AG04449 (cell line): ENCODE results near the gene ARHGAP45.
A peak's percentile ranks its signal among the peaks of the same experiment; 100 is the strongest.

Experiments
- CTCF ChIA-PET: fragments of 350-600 bp; formaldehyde crosslinking; extraction: SDS; loops from one replicate; lab custom pipeline; 2021; ENCODE audit warnings: antibody characterized with exemption; lab: Yijun Ruan, JAX
- POLR2A ChIA-PET: fragments of 400-600, 350-600 bp; formaldehyde crosslinking; extraction: SDS; loops from one replicate; lab custom pipeline; 2020; ENCODE audit warnings: antibody characterized with exemption, inconsistent platforms; lab: Yijun Ruan, JAX
- DNase-seq: peaks from one replicate; pipeline ENCODE4 v3.0.0-alpha.2; 2010; ENCODE audit warnings: low read depth, low spot score
- H3K4me3 ChIP-seq: 2 replicates; pipeline ENCODE4 v1.5.1; 2011; ENCODE audit warnings: low read depth, mild to moderate bottlenecking, control low read depth, low read length
- CTCF ChIP-seq: IDR thresholded peaks from one replicate; pipeline ENCODE4 v1.5.1; 2011; ENCODE audit warnings: mild to moderate bottlenecking, moderate library complexity, low read length, control low read depth, inconsistent platforms; ENCODE audit not compliant: insufficient read depth; ENCODE audit errors: missing control alignments

Gene ARHGAP45

GRCh38 chr19:1098177-1099051 is 31.4 kb downstream of the ARHGAP45 start:
- POLR2A ChIA-PET = no interaction called here
- no peak for TF ChIP-seq CTCF
- H3K4me3 ChIP-seq = no peak overlapping the region
- CTCF ChIA-PET = interaction anchor here (1.5 to 1.7 kb wide), 3 partner anchors 15 to 145 kb away, joined by 5 to 6 read pairs (median 5); no protein-coding TSS in a partner anchor
- DNase-seq = no peak

GRCh38 chr19:1101337-1101698 is 34.4 kb downstream of the ARHGAP45 start:
- TF ChIP-seq CTCF = no peak
- H3K4me3 ChIP-seq = no peak overlapping the region
- CTCF ChIA-PET = interaction anchor here (1.0 to 4.4 kb wide), 6 partner anchors 12 to 143 kb away, joined by 3 to 30 read pairs (median 4); partner anchors contain the start of gene ATP5F1D
- POLR2A ChIA-PET = interaction anchor here (1.0 to 1.1 kb wide), 2 partner anchors 75 to 168 kb away, joined by 3 to 4 read pairs; partner anchors contain the start of genes CIRBP and CNN2
- DNase-seq = no peak

GRCh38 chr19:1102407-1103131 is 35.6 kb downstream of the ARHGAP45 start:
- DNase-seq = peak; percentile 98
- ChIA-PET POLR2A (interaction anchor here (0.6 to 3.4 kb wide), 9 partner anchors 9 to 167 kb away, joined by 3 to 41 read pairs (median 3); partner anchors contain the start of genes CBARP, CIRBP and CNN2), CTCF (interaction anchor here (0.7 to 4.4 kb wide), 5 partner anchors 10 to 139 kb away, joined by 3 to 30 read pairs (median 3); partner anchors contain the start of gene ATP5F1D)
- H3K4me3 ChIP-seq = peak overlapping the region; percentile 32
- TF ChIP-seq CTCF = no peak

- ChIA-PET POLR2A (interaction anchor here (0.6 to 3.4 kb wide), 7 partner anchors 10 to 166 kb away, joined by 3 to 41 read pairs (median 3); partner anchors contain the start of genes CIRBP and CNN2), CTCF (interaction anchor here (0.7 to 4.4 kb wide), 4 partner anchors 10 to 138 kb away, joined by 3 to 30 read pairs (median 7); partner anchors contain the start of gene ATP5F1D)
- peak overlapping the region; percentile 43 for H3K4me3 ChIP-seq
- no peak for DNase-seq
- no peak for TF ChIP-seq CTCF
Observed at GRCh38 chr19:1103132-1103707, 36.3 kb downstream of the ARHGAP45 start.

- DNase-seq = peak; percentile 93
- POLR2A ChIA-PET = interaction anchor here (1.0 to 3.4 kb wide), 4 partner anchors 9 to 106 kb away, joined by 3 to 41 read pairs (median 9); partner anchors contain the start of gene CNN2
- TF ChIP-seq CTCF = no peak
- CTCF ChIA-PET = interaction anchor here (0.8 to 4.4 kb wide), 4 partner anchors 9 to 135 kb away, joined by 3 to 30 read pairs (median 4); partner anchors contain the start of gene CBARP
- H3K4me3 ChIP-seq = peak within 1 kb of the TSS; percentile 78
Observed at GRCh38 chr19:1103708-1104310, 36.8 kb downstream of the ARHGAP45 start, which contains the start of gene GPX4. Gene GPX4 (plus strand): TSS chr19:1103994. CDS start chr19:1104044, 50 bp downstream.
